GM19025 (cell line): ENCODE results near the gene ZNF75A.
"Not testable (repeated sequence)": the region's sequence is repeated elsewhere in the genome, so short reads cannot be mapped to it uniquely, and the experiment has no call there.

Source experiments
- ATAC-seq: cut with Tn5 transposase; IDR thresholded peaks from one replicate; pipeline ENCODE4 v1.9.1; 2021; ENCODE audit warnings: mild to moderate bottlenecking, low read depth, moderate library complexity; ENCODE audit not compliant: unreplicated experiment

The ZNF75A gene

GRCh38 chr16:3305109-3306068 is at the start of gene ZNF75A, which contains the start of gene TIGD7:
ZNF75A (plus strand) TSS chr16:3305497; CDS start chr16:3308429, 2,932 bp downstream.
TIGD7 (minus strand) TSS chr16:3305430; CDS start chr16:3300614, 4,816 bp downstream.
- ATAC-seq = peak; percentile 95

- no peak for ATAC-seq
Measured at GRCh38 chr16:3256146-3256865, 49.0 kb upstream of the ZNF75A start, which contains the start of gene MEFV. MEFV (minus strand) TSS chr16:3256633; CDS start chr16:3256587, 46 bp downstream.

- ATAC-seq = no peak
Measured at GRCh38 chr16:3256866-3257465, 48.3 kb upstream of the ZNF75A start.

- ATAC-seq = no peak
Measured at GRCh38 chr16:3259836-3260235, 45.5 kb upstream of the ZNF75A start.

- no peak for ATAC-seq
Measured at GRCh38 chr16:3262517-3262916, 42.8 kb upstream of the ZNF75A start.

GRCh38 chr16:3264137-3265036 is 40.9 kb upstream of the ZNF75A start:
- peak; percentile 65 for ATAC-seq

- ATAC-seq = no peak
Measured at GRCh38 chr16:3266873-3267537, 38.3 kb upstream of the ZNF75A start.

GRCh38 chr16:3268294-3268693 is 37.0 kb upstream of the ZNF75A start:
- no peak for ATAC-seq

GRCh38 chr16:3270718-3271117 is 34.6 kb upstream of the ZNF75A start:
- ATAC-seq = not testable (repeated sequence)

GRCh38 chr16:3271281-3271680 is 34.0 kb upstream of the ZNF75A start:
- ATAC-seq = not testable (repeated sequence)

GRCh38 chr16:3274490-3274889 is 30.8 kb upstream of the ZNF75A start:
- ATAC-seq = no peak

GRCh38 chr16:3274947-3275346 is 30.4 kb upstream of the ZNF75A start:
- no peak for ATAC-seq

GRCh38 chr16:3276679-3277078 is 28.6 kb upstream of the ZNF75A start:
- no peak for ATAC-seq

- ATAC-seq = no peak
Measured at GRCh38 chr16:3281222-3281820, 24.0 kb upstream of the ZNF75A start.

- ATAC-seq = peak; percentile 19
Measured at GRCh38 chr16:3282103-3282729, 23.1 kb upstream of the ZNF75A start.

GRCh38 chr16:3282730-3283542 is 22.4 kb upstream of the ZNF75A start, which contains the start of gene ZNF263:
ZNF263 (plus strand) TSS chr16:3283491; CDS start chr16:3283819, 328 bp downstream.
- ATAC-seq = peak; percentile 73
